SK-N-SH (cell line): ENCODE data around the gene FOXP1. TPM values are rescaled to one million over a fixed set of nuclear protein-coding genes. Genes with fewer than 3 reads are reported as not detected.

Source experiments
- CTCF ChIA-PET: fragments of 300-600, 350-600 bp; formaldehyde crosslinking; extraction: SDS; loops from one replicate; lab custom pipeline; 2021; lab: Yijun Ruan, JAX
- POLR2A ChIA-PET: fragments of 350-600 bp; sonication (Branson Sonifier 250); formaldehyde crosslinking; extraction: SDS; loops from one replicate; lab custom pipeline; 2020; ENCODE audit warnings: antibody characterized with exemption, inconsistent platforms; lab: Yijun Ruan, JAX
- DNase-seq: peaks from one replicate; pipeline ENCODE4 v3.0.0; 2012
- H2AFZ ChIP-seq: fragments of 200-600 bp; sonication (generic); 2 replicates; pipeline ENCODE4 v1.8.1; 2016; ENCODE audit warnings: antibody characterized with exemption, mild to moderate bottlenecking, low read depth
- H3F3A ChIP-seq: fragments of 200-600 bp; sonication (generic); replicated peaks from 2 replicates; pipeline ENCODE3; 2016; ENCODE audit warnings: antibody characterized with exemption, mild to moderate bottlenecking; ENCODE audit not compliant: insufficient read depth
- H3K27ac ChIP-seq, 2 experiments: fragments of 200-500 bp in 1 of 2; fragments of 200-600 bp in 1 of 2; sonication (Bioruptor generic) in 1 of 2; sonication (generic), shearing (Covaris generic) in 1 of 2; 2 replicates each; pipeline versions ENCODE4 v1.5.1 to v1.6.1; 2014 to 2016; ENCODE audit warnings: low read depth in 2 of 2, inconsistent platforms in 1 of 2, low read length in 1 of 2, mild to moderate bottlenecking in 1 of 2, mixed read lengths in 1 of 2
- H3K27me3 ChIP-seq: fragments of 200-600 bp; sonication (generic), shearing (Covaris generic); 2 replicates; pipeline ENCODE4 v1.6.1; 2016; ENCODE audit warnings: mixed run types; ENCODE audit not compliant: insufficient read depth
- H3K36me3 ChIP-seq, 2 experiments: fragments of 200-500 bp in 1 of 2; fragments of 200-600 bp in 1 of 2; sonication (Bioruptor generic) in 1 of 2; sonication (generic) in 1 of 2; replicated peaks in 1 of 2; 2 replicates each; pipeline versions ENCODE3 to v1.5.1; 2014 to 2016; ENCODE audit warnings: low read length in 1 of 2, mild to moderate bottlenecking in 1 of 2; ENCODE audit not compliant: insufficient read depth in 2 of 2, control insufficient read depth in 1 of 2
- H3K4me1 ChIP-seq, 2 experiments: fragments of 200-500 bp in 1 of 2; fragments of 200-600 bp in 1 of 2; sonication (Bioruptor generic) in 1 of 2; sonication (generic), shearing (Covaris generic) in 1 of 2; 2 replicates each; pipeline versions ENCODE4 v1.5.1 to v1.6.1; 2014 to 2016; ENCODE audit warnings: low read depth in 1 of 2, low read length in 1 of 2, mixed run types in 1 of 2; ENCODE audit not compliant: insufficient read depth in 2 of 2, control insufficient read depth in 1 of 2
- H3K4me2 ChIP-seq: fragments of 200-600 bp; sonication (generic), shearing (Covaris generic); 2 replicates; pipeline ENCODE4 v1.6.1; 2017; ENCODE audit warnings: mixed run types
- H3K4me3 ChIP-seq, 2 experiments: fragments of 200-500 bp in 1 of 2; fragments of 200-600 bp in 1 of 2; sonication (Bioruptor generic) in 1 of 2; sonication (generic), shearing (Covaris generic) in 1 of 2; 2 replicates each; pipeline versions ENCODE4 v1.5.1 to v1.8.1; 2014 to 2016; ENCODE audit warnings: low read depth in 2 of 2, inconsistent platforms in 1 of 2, low read length in 1 of 2, mild to moderate bottlenecking in 1 of 2, mixed read lengths in 1 of 2, moderate library complexity in 1 of 2
- H3K79me2 ChIP-seq: fragments of 200-600 bp; sonication (generic); 2 replicates; pipeline ENCODE4 v1.8.1; 2017; ENCODE audit warnings: mild to moderate bottlenecking; ENCODE audit not compliant: insufficient read depth
- H3K9ac ChIP-seq: fragments of 200-600 bp; sonication (generic); 2 replicates; pipeline ENCODE4 v1.6.1; 2017; ENCODE audit warnings: mixed run types
- H3K9me2 ChIP-seq: fragments of 200-600 bp; sonication (generic); 2 replicates; pipeline ENCODE4 v1.6.1; 2017; ENCODE audit warnings: mixed run types
- H3K9me3 ChIP-seq: fragments of 200-600 bp; sonication (generic); 2 replicates; pipeline ENCODE4 v1.6.1; 2017; ENCODE audit warnings: mixed run types, mild to moderate bottlenecking, moderate library complexity
- H4K20me1 ChIP-seq: fragments of 200-600 bp; sonication (generic); 2 replicates; pipeline ENCODE4 v1.6.1; 2017; ENCODE audit warnings: mild to moderate bottlenecking, mixed run types; ENCODE audit not compliant: insufficient read depth
- CHD2 ChIP-seq: fragments of 150-350 bp; IDR thresholded peaks from 2 replicates; pipeline ENCODE4 v1.6.1; 2018; ENCODE audit warnings: low read length; ENCODE audit not compliant: partially characterized antibody
- ELF1 ChIP-seq: IDR thresholded peaks from 2 replicates; pipeline ENCODE4 v1.4.0; 2012
- EZH2phosphoT487 ChIP-seq: fragments of 200-600 bp; sonication (generic); IDR thresholded peaks from 2 replicates; pipeline ENCODE4 v1.6.1; 2017; ENCODE audit warnings: low read depth, mixed run types, mild to moderate bottlenecking, antibody characterized with exemption, moderate library complexity, borderline replicate concordance
- GABPA ChIP-seq: IDR thresholded peaks from 2 replicates; pipeline ENCODE4 v1.4.0; 2012; ENCODE audit warnings: low read depth, mild to moderate bottlenecking
- JUND ChIP-seq: IDR thresholded peaks from 2 replicates; pipeline ENCODE4 v1.4.0; 2012
- NRF1 ChIP-seq: IDR thresholded peaks from 2 replicates; pipeline ENCODE4 v1.6.1; 2012; ENCODE audit warnings: low read depth, mild to moderate bottlenecking, low read length
- POLR2AphosphoS5 ChIP-seq: IDR thresholded peaks from 2 replicates; pipeline ENCODE4 v1.6.1; 2012; ENCODE audit warnings: low read depth, low read length
- RXRA ChIP-seq: IDR thresholded peaks from 2 replicates; pipeline ENCODE4 v1.4.0; 2012; ENCODE audit warnings: low read depth, mild to moderate bottlenecking, borderline replicate concordance
- TAF1 ChIP-seq: IDR thresholded peaks from 2 replicates; pipeline ENCODE4 v1.6.1; 2012; ENCODE audit warnings: low read depth, mild to moderate bottlenecking, low read length, moderate library complexity, borderline replicate concordance
- TEAD4 ChIP-seq: IDR thresholded peaks from 2 replicates; pipeline ENCODE4 v1.4.0; 2012; ENCODE audit warnings: mild to moderate bottlenecking, borderline replicate concordance; ENCODE audit not compliant: insufficient read depth
- WGBS: methylation state at CpG from one replicate; pipeline ENCODE4 v1.1.6; 2017; ENCODE audit warnings: low lambda C conversion rate; 5-methylcytosine and 5-hydroxymethylcytosine counted together
- polyA plus RNA-seq, 3 experiments: library from polyadenylated mRNA; depleted of rRNA; stranded (reverse); fragments of >200 nt; gene quantifications; 2 replicates each; pipeline ENCODE4 v1.2.3, GENCODE V29; 2012
- TF ChIP-seq, protein P1 (sequence below): IDR thresholded peaks from 2 replicates; pipeline ENCODE4 v1.4.0; 2012; ENCODE audit warnings: low read depth, borderline replicate concordance

FOXP1 gene
- polyA plus RNA-seq, 1 of the 3 experiments (the other 2 are of a cell fraction) = 8.8 TPM

DNA sequence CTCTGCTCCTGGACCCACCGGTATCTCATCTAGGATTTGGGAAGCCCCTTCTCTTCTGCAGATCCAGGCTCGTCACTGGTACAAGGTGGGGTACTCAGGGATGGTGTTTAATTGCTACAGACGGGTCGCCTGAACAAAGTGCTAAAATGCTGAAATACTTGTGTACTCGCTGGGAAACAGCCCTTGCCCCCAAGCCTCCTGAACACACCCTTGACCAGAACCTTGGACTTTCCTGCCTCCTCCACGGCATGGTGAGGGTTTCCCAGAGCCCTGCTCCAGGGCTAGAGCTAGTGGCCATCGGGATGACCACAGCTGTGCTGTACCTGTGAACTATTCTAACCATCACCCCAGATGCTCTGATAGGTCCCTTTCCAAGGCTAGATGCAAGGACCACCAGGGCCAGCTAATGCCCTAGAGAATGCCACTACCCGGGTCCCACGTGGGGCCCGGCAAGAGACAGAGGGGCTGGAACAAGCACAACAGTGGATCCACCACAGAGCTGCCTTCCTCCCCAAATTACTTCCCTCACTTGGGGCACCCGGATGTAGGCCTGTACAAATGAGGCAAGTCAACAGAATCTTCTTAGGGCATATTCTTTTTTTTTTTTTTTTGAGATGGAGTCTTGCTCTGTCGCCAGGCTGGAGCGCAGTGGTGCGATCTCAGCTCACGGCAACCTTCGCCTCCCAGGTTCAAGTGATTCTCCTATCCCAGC is 267.3 kb downstream of the FOXP1 start:
- no peaks in the 10 kb centered on the region for H3K9me2 ChIP-seq
- H3K79me2 ChIP-seq = peaks cover 78% of the 10 kb centered on the region
- no peak overlapping the region for H3K4me2 ChIP-seq
- H3K9ac ChIP-seq = no peak overlapping the region
- H3K4me1 ChIP-seq = peaks cover 5% of the 10 kb centered on the region in 2 experiments; a peak in 2 of 4 replicates
- no peak overlapping the region for H3K27ac ChIP-seq
- H3K4me3 ChIP-seq = no peak overlapping the region
- no peaks in the 10 kb centered on the region for H3K9me3 ChIP-seq
- no peaks in the 10 kb centered on the region for H3K27me3 ChIP-seq
- CTCF ChIA-PET = interaction anchor here (1.2 kb wide), 1 partner anchor 17 kb away, joined by 3 read pairs; no protein-coding TSS in a partner anchor
- DNase-seq = no peak
- POLR2A ChIA-PET = no interaction called here
- no peak overlapping the region for H2AFZ ChIP-seq
- TF ChIP-seq NRF1 (no peak), GABPA (no peak), TAF1 (no peak)
- TF ChIP-seq, protein P1, sequence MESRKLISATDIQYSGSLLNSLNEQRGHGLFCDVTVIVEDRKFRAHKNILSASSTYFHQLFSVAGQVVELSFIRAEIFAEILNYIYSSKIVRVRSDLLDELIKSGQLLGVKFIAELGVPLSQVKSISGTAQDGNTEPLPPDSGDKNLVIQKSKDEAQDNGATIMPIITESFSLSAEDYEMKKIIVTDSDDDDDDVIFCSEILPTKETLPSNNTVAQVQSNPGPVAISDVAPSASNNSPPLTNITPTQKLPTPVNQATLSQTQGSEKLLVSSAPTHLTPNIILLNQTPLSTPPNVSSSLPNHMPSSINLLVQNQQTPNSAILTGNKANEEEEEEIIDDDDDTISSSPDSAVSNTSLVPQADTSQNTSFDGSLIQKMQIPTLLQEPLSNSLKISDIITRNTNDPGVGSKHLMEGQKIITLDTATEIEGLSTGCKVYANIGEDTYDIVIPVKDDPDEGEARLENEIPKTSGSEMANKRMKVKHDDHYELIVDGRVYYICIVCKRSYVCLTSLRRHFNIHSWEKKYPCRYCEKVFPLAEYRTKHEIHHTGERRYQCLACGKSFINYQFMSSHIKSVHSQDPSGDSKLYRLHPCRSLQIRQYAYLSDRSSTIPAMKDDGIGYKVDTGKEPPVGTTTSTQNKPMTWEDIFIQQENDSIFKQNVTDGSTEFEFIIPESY = no peak
- WGBS = 98% methylated on average over 15 of the region's 16 CpGs
- H4K20me1 ChIP-seq = no peaks in the 10 kb centered on the region
- no peaks in the 10 kb centered on the region for H3K36me3 ChIP-seq
- peaks cover 7% of the 10 kb centered on the region for H3F3A ChIP-seq

DNA sequence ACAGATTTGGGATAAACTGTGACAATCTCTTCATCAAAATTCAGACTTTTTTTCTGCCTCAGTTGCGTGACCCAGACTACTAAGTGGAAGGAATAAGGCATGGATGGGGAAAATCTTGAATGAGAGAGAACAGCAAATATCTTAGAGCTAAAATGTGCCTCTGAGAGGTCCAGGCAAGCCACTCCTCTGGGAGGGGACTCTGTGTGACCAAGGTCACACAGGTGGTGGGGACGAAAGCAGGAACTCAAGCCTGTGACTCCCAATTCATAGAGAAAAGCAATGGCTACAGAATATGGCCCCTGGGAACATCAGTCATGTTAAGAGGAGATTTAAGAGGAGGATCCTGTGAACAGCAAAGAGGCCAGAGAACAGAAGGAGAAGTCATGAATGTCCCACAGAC is 268.1 kb downstream of the FOXP1 start:
- Histone ChIP-seq H2AFZ (no peak overlapping the region), H3K27me3 (no peaks in the 10 kb centered on the region), H3K9me3 (no peaks in the 10 kb centered on the region), H3K36me3 (no peaks in the 10 kb centered on the region), H3K4me1 (peaks cover 5 to 7% of the 10 kb centered on the region in 2 experiments; a peak in 2 of 4 replicates), H3K9me2 (no peaks in the 10 kb centered on the region), H3K27ac (no peak overlapping the region), H3K4me2 (no peak overlapping the region), H3F3A (peaks cover 7% of the 10 kb centered on the region), H3K9ac (no peak overlapping the region), H3K79me2 (peaks cover 78% of the 10 kb centered on the region), H4K20me1 (no peaks in the 10 kb centered on the region), H3K4me3 (no peak overlapping the region)
- ChIA-PET CTCF (interaction anchor here (1.2 kb wide), 1 partner anchor 18 kb away, joined by 3 read pairs; no protein-coding TSS in a partner anchor), POLR2A (no interaction called here)
- DNase-seq = no peak
- WGBS = 91% methylated on average over 2 of the region's 2 CpGs
- TF ChIP-seq POLR2AphosphoS5 (no peak), TEAD4 (no peak)

DNA sequence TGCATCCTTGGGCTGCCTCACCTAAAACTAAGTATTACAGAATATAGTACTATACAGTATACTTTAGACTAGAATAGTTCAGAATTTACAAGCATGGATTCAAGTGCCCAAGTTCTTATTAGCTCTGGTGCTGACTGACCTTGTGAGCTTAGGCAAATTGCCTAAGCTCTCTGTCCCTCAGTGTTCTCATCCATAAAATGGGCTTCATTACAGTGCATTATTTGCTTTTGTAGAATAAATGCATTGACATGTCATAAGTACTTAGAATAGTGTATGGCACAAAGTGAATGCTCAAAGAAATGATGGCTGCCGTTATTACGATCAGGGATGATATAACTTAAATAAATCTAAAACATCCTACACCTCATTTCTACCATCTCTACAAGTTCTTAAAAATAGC is 269.7 kb downstream of the FOXP1 start:
- no peaks in the 10 kb centered on the region for H3K27me3 ChIP-seq
- H2AFZ ChIP-seq = no peak overlapping the region
- TF ChIP-seq RXRA (no peak), CHD2 (no peak), EZH2phosphoT487 (no peak), ELF1 (no peak), JUND (no peak), NRF1 (no peak)
- H3K79me2 ChIP-seq = peaks cover 76% of the 10 kb centered on the region
- H3K4me3 ChIP-seq = no peak overlapping the region
- WGBS = 94% methylated on average over 2 of the region's 2 CpGs
- CTCF ChIA-PET = interaction anchor here (1.4 kb wide), 1 partner anchor 13 kb away, joined by 3 read pairs; no protein-coding TSS in a partner anchor
- no peak for DNase-seq
- H3K4me2 ChIP-seq = no peak overlapping the region
- H3K9me2 ChIP-seq = no peaks in the 10 kb centered on the region
- POLR2A ChIA-PET = no interaction called here
- H3F3A ChIP-seq = peaks cover 7% of the 10 kb centered on the region
- H3K9me3 ChIP-seq = no peaks in the 10 kb centered on the region
- H3K9ac ChIP-seq = no peak overlapping the region
- H3K4me1 ChIP-seq = peaks cover 5 to 12% of the 10 kb centered on the region in 2 experiments; a peak in 2 of 4 replicates
- no peaks in the 10 kb centered on the region for H3K36me3 ChIP-seq
- H3K27ac ChIP-seq = no peak overlapping the region
- no peaks in the 10 kb centered on the region for H4K20me1 ChIP-seq
